Gastrocnemius medialis (tissue), 4 donors: Measurements from ENCODE around the gene C1orf94.

Experiments used
- CTCF ChIP-seq, 5 experiments: fragments of 450-650 bp in 3 of 5; fragments of 200-600 bp in 2 of 5; sonication (generic) in 2 of 5; IDR thresholded peaks in 4 of 5; conservative IDR thresholded peaks in 1 of 5; 1 replicate in 4 of 5; 2 replicates in 1 of 5; pipeline ENCODE4 v1.5.1; 2016 to 2019; ENCODE audit warnings: antibody characterized with exemption in 5 of 5, mild to moderate bottlenecking in 3 of 5, moderate library complexity in 3 of 5
- POLR2A ChIP-seq, 2 donors: fragments of 450-650 bp; IDR thresholded peaks; one replicate each; pipeline ENCODE4 v1.6.1; 2017; ENCODE audit warnings: antibody characterized with exemption in 2 of 2, mild to moderate bottlenecking in 2 of 2, moderate library complexity in 2 of 2

- TF ChIP-seq CTCF (IDR thresholded peaks at IDR 0.05 in 4 of 5, conservative IDR thresholded peaks at IDR 0.05 in 1 of 5) (no peak), POLR2A (IDR thresholded peaks at IDR 0.05) (no peak)
Observed at GRCh38 chr1:34263406-34263805, 86.7 kb downstream of the C1orf94 start.
